HepG2 (cell line): ENCODE results near the gene PRR22. TPM values are rescaled to one million over a fixed set of nuclear protein-coding genes. Genes with fewer than 3 reads are reported as not detected.

Experiments used
- ARID3A ChIP-seq: IDR thresholded peaks from 2 replicates; pipeline ENCODE4 v1.6.1; 2012; ENCODE audit warnings: low read depth, low read length, improper control_type of control experiment
- ATF5 ChIP-seq: sonication (generic); formaldehyde crosslinking; IDR thresholded peaks from 2 replicates; pipeline ENCODE4 v1.4.0; 2020; ENCODE audit warnings: mild to moderate bottlenecking, low read depth, missing genetic modification reagents
- FOSL2 ChIP-seq: sonication (generic); formaldehyde crosslinking; IDR thresholded peaks from 2 replicates; pipeline ENCODE4 v1.4.0; 2020; ENCODE audit warnings: missing genetic modification reagents
- HOXA9 ChIP-seq: sonication (generic); formaldehyde crosslinking; IDR thresholded peaks from 2 replicates; pipeline ENCODE4 v1.8.1; 2022; ENCODE audit warnings: missing genetic modification reagents, mild to moderate bottlenecking, moderate library complexity, borderline replicate concordance
- MTF2 ChIP-seq: sonication (generic); formaldehyde crosslinking; IDR thresholded peaks from 2 replicates; pipeline ENCODE4 v1.5.0; 2020; ENCODE audit warnings: missing genetic modification reagents, borderline replicate concordance
- MXD4 ChIP-seq: IDR thresholded peaks from 2 replicates; pipeline ENCODE4 v1.6.1; 2016; ENCODE audit warnings: mild to moderate bottlenecking, missing biosample characterization, missing genetic modification reagents
- ONECUT2 ChIP-seq: sonication (generic); formaldehyde crosslinking; IDR thresholded peaks from 2 replicates; pipeline ENCODE4 v1.4.0; 2020; ENCODE audit warnings: missing genetic modification reagents
- SMYD3 ChIP-seq: sonication (generic); formaldehyde crosslinking; IDR thresholded peaks from 2 replicates; pipeline ENCODE4 v1.8.1; 2023; ENCODE audit warnings: mild to moderate bottlenecking, missing genetic modification reagents
- SNAPC5 ChIP-seq: sonication (generic); formaldehyde crosslinking; IDR thresholded peaks from 2 replicates; pipeline ENCODE4 v1.8.1; 2023; ENCODE audit warnings: mild to moderate bottlenecking, missing genetic modification reagents, borderline replicate concordance
- SP4 ChIP-seq: sonication (generic); formaldehyde crosslinking; IDR thresholded peaks from 2 replicates; pipeline ENCODE4 v1.8.1; 2023; ENCODE audit warnings: mild to moderate bottlenecking, missing genetic modification reagents
- UBTF ChIP-seq: sonication (generic); formaldehyde crosslinking; IDR thresholded peaks from 2 replicates; pipeline ENCODE4 v1.4.0; 2020; ENCODE audit warnings: mild to moderate bottlenecking, missing genetic modification reagents
- ZBTB46 ChIP-seq: sonication (generic); formaldehyde crosslinking; IDR thresholded peaks from 2 replicates; pipeline ENCODE4 v1.4.0; 2020; ENCODE audit warnings: mild to moderate bottlenecking, missing genetic modification reagents, borderline replicate concordance
- ZFP91 ChIP-seq: sonication (generic); formaldehyde crosslinking; IDR thresholded peaks from 2 replicates; pipeline ENCODE4 v1.9.0; 2022; ENCODE audit warnings: missing genetic modification reagents, mild to moderate bottlenecking, borderline replicate concordance
- ZNF430 ChIP-seq: sonication (generic); formaldehyde crosslinking; IDR thresholded peaks from 2 replicates; pipeline ENCODE4 v1.9.0; 2021; ENCODE audit warnings: mild to moderate bottlenecking, missing genetic modification reagents
- ZNF570 ChIP-seq: sonication (generic); formaldehyde crosslinking; IDR thresholded peaks from 2 replicates; pipeline ENCODE4 v1.4.0; 2020; ENCODE audit warnings: mild to moderate bottlenecking, missing genetic modification reagents, borderline replicate concordance
- ZNF576 ChIP-seq: sonication (generic); formaldehyde crosslinking; IDR thresholded peaks from 2 replicates; pipeline ENCODE4 v1.4.0; 2020; ENCODE audit warnings: mild to moderate bottlenecking, missing genetic modification reagents
- ZNF580 ChIP-seq: IDR thresholded peaks from 2 replicates; pipeline ENCODE4 v1.6.1; 2016; ENCODE audit warnings: low read depth, borderline replicate concordance
- ZNF790 ChIP-seq: sonication (generic); formaldehyde crosslinking; IDR thresholded peaks from 2 replicates; pipeline ENCODE4 v1.8.0; 2022; ENCODE audit warnings: missing genetic modification reagents, mild to moderate bottlenecking, borderline replicate concordance
- polyA plus RNA-seq, 8 experiments: library from polyadenylated mRNA; depleted of rRNA in 3 of 8; stranded (reverse) in 7 of 8; unstranded in 1 of 8; fragments of >200 nt; fragmentation: Illumina TruSeq in 4 of 8; extraction: Trizol in 4 of 8; gene quantifications; 2 replicates each; pipeline versions ENCODE4 v1.2.1 to v1.2.3, GENCODE V29; 2011 to 2016; ENCODE audit warnings: low read depth in 4 of 8, missing spikeins in 1 of 8, mixed read lengths in 1 of 8; ENCODE audit not compliant: insufficient read depth in 1 of 8
- total RNA-seq, 5 experiments: library from RNA; depleted of rRNA; stranded (reverse); fragments of >200 nt; fragmentation: Illumina TruSeq; extraction: Trizol; gene quantifications; 2 replicates each; pipeline ENCODE4 v1.2.3, GENCODE V29; 2016; ENCODE audit warnings: low read depth in 1 of 5

Gene PRR22
- total and polyA plus RNA-seq, 2 of the 13 experiments (the other 11 are each of a cell fraction or from before 2014, with no cell fraction given): 0.84 to 2.3 TPM

GRCh38 chr19:5790559-5791520 lies 6.3 kb upstream of the PRR22 start, which contains the start of gene DUS3L (continued):
- TF ChIP-seq SMYD3 (peak; percentile 90; the same call in 1 of the 2 replicates), HOXA9 (CRISPR knock-in tag) (no peak), SP4 (CRISPR knock-in tag) (peak; percentile 85), ZNF790 (CRISPR knock-in tag) (peak; percentile 74; the same call in 1 of the 2 replicates), ONECUT2 (no peak), ZFP91 (CRISPR knock-in tag) (peak; percentile 96), FOSL2 (CRISPR knock-in tag) (peak; percentile 31; the same call in 1 of the 2 replicates), ZNF576 (CRISPR knock-in tag) (no peak; the same call in 1 of the 2 replicates), MXD4 (CRISPR knock-in tag) (peak; percentile 100), MTF2 (CRISPR knock-in tag) (0 out of 2 replicates have a peak, but pooled peaks have one; percentile 51), ARID3A (no peak), ATF5 (CRISPR knock-in tag) (no peak), ZNF430 (CRISPR knock-in tag) (no peak), ZNF580 (CRISPR knock-in tag) (peak; percentile 68; the same call in 1 of the 2 replicates), SNAPC5 (CRISPR knock-in tag) (0 out of 2 replicates have a peak, but pooled peaks have one; percentile 65), ZNF570 (CRISPR knock-in tag) (no peak), UBTF (CRISPR knock-in tag) (peak; percentile 76), ZBTB46 (CRISPR knock-in tag) (no peak; the same call in 1 of the 2 replicates)
